Loucy (cell line): ENCODE results near the gene NOC2L.

Experiments
- EZH2phosphoT487 ChIP-seq: fragments of 200-600 bp; IDR thresholded peaks from 2 replicates; pipeline ENCODE4 v1.6.1; 2018; ENCODE audit warnings: antibody characterized with exemption, mild to moderate bottlenecking, moderate library complexity, borderline replicate concordance
- TF ChIP-seq, protein P1 (sequence below): fragments of 200-600 bp; sonication (generic); conservative IDR thresholded peaks from 2 replicates; pipeline ENCODE4 v1.5.1; 2014; ENCODE audit warnings: mild to moderate bottlenecking, antibody characterized with exemption, low read length

DNA sequence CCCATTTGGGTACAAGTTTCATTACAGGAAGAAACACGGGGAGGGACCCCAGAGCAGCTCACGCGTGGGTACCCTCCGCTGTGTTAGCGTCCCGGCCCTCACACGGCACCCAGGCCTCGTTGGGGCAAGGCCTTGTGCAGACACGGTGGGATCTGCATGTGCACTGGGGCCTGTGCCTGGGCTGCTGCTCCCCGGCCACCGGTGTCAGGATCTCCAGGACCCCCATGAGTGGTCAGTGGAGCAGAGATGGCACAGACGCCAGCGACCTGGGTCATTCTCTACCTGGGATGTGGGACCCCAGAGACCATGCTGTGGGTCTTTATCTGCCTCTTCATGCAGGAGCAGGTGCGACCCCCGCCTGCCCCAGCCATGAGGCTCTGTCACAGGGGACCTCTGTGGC is 40.7 kb downstream of the NOC2L start:
- TF ChIP-seq, protein P1, sequence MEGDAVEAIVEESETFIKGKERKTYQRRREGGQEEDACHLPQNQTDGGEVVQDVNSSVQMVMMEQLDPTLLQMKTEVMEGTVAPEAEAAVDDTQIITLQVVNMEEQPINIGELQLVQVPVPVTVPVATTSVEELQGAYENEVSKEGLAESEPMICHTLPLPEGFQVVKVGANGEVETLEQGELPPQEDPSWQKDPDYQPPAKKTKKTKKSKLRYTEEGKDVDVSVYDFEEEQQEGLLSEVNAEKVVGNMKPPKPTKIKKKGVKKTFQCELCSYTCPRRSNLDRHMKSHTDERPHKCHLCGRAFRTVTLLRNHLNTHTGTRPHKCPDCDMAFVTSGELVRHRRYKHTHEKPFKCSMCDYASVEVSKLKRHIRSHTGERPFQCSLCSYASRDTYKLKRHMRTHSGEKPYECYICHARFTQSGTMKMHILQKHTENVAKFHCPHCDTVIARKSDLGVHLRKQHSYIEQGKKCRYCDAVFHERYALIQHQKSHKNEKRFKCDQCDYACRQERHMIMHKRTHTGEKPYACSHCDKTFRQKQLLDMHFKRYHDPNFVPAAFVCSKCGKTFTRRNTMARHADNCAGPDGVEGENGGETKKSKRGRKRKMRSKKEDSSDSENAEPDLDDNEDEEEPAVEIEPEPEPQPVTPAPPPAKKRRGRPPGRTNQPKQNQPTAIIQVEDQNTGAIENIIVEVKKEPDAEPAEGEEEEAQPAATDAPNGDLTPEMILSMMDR, result no peak
- no peak for TF ChIP-seq EZH2phosphoT487
